ENCODE results near the gene TCP11. TPM values are rescaled to one million over a fixed set of nuclear protein-coding genes. Genes with fewer than 3 reads are reported as not detected.

Gene TCP11
- polyA plus RNA-seq, 4 donors = 2.2 to 3.1 (median 2.4) TPM

- DNase-seq (ENCODE audit: low read depth in 4 of 4, low spot score in 3 of 4) = no peak
Observed at GRCh38 chr6:35068644-35069043, 72.5 kb downstream of the TCP11 start.

- no peak for DNase-seq (ENCODE audit: low read depth in 4 of 4, low spot score in 3 of 4)
Observed at GRCh38 chr6:35068206-35068605, 72.9 kb downstream of the TCP11 start.

Other genes starting within 250 kb of the TCP11 start
- 10 to 100 TPM; 39.9 to 52.2 (median 43.1) TPM for gene SCUBE3, start 72.6 kb upstream of the TCP11 start, polyA plus RNA-seq (ENCODE audit: insufficient read length in 4 of 4)
- gene ZNF76, start 118.4 kb upstream of the TCP11 start, polyA plus RNA-seq (ENCODE audit: insufficient read length in 4 of 4) = 10 to 100 TPM; 43.4 to 50.2 (median 46.1) TPM
- 1 to 10 TPM; 2.7 to 4.1 (median 3.7) TPM for gene DEF6, start 156.5 kb upstream of the TCP11 start, polyA plus RNA-seq (ENCODE audit: insufficient read length in 4 of 4)
- gene PPARD, start 201.2 kb upstream of the TCP11 start, polyA plus RNA-seq (ENCODE audit: insufficient read length in 4 of 4) = 10 to 100 TPM; 22.5 to 27.5 (median 24.0) TPM

Data from right renal pelvis (tissue), 4 donors.